Brain microvascular endothelial cell (primary cell): Measurements from ENCODE around the gene DLG1.

Experiments used
- DNase-seq: peaks from one replicate; pipeline ENCODE4 v3.0.0-alpha.2; 2020
- H3K27ac ChIP-seq: fragments of 250-450 bp; sonication (Bioruptor Pico); 2 replicates; pipeline ENCODE4 v1.5.1; 2020; ENCODE audit warnings: mild to moderate bottlenecking, moderate library complexity
- H3K27me3 ChIP-seq: fragments of 250-450 bp; sonication (Bioruptor Pico); replicated peaks from 2 replicates; pipeline ENCODE4 v1.5.1; 2020; ENCODE audit warnings: mild to moderate bottlenecking
- H3K36me3 ChIP-seq: fragments of 250-450 bp; sonication (Bioruptor Pico); replicated peaks from 2 replicates; pipeline ENCODE4 v1.5.1; 2020; ENCODE audit warnings: mild to moderate bottlenecking
- H3K4me3 ChIP-seq: 2 replicates; pipeline ENCODE4 v1.5.1; 2011; ENCODE audit warnings: low read depth, mild to moderate bottlenecking, control low read depth, low read length, moderate library complexity
- CTCF ChIP-seq: IDR thresholded peaks from 2 replicates; pipeline ENCODE4 v1.5.1; 2011; ENCODE audit warnings: low read depth, mild to moderate bottlenecking, moderate library complexity, low read length, control low read depth, inconsistent platforms; ENCODE audit errors: missing control alignments
- in situ Hi-C: cut with HindIII; loops from 2 replicates; pipeline ENCODE4 v1.10.0; 2017; ENCODE audit warnings: low sequenced_read_pairs, low pct_ligation_motif_present

DLG1 gene

GRCh38 chr3:197343111-197343510 is 44.7 kb upstream of the DLG1 start:
- in situ Hi-C loops: no loop called here
- Histone ChIP-seq H3K27me3 (no peaks in the 10 kb centered on the region), H3K36me3 (no peaks in the 10 kb centered on the region), H3K27ac (no peak overlapping the region), H3K4me3 (no peak overlapping the region)
- no peak for TF ChIP-seq CTCF
- no peak for DNase-seq

GRCh38 chr3:197340521-197340871 is 42.1 kb upstream of the DLG1 start:
- H3K27ac ChIP-seq: no peak overlapping the region
- in situ Hi-C loops: no loop called here
- H3K27me3 ChIP-seq: no peaks in the 10 kb centered on the region
- no peak for DNase-seq
- no peak overlapping the region for H3K4me3 ChIP-seq
- no peaks in the 10 kb centered on the region for H3K36me3 ChIP-seq
- TF ChIP-seq CTCF: no peak

GRCh38 chr3:197339841-197340520 is 41.6 kb upstream of the DLG1 start:
- Histone ChIP-seq H3K36me3 (no peaks in the 10 kb centered on the region), H3K4me3 (no peak overlapping the region), H3K27ac (peak overlapping the region; percentile 53), H3K27me3 (no peaks in the 10 kb centered on the region)
- TF ChIP-seq CTCF: no peak
- in situ Hi-C loops: no loop called here
- DNase-seq: peak; percentile 50

- TF ChIP-seq CTCF: no peak
- Histone ChIP-seq H3K36me3 (no peaks in the 10 kb centered on the region), H3K27ac (no peak overlapping the region), H3K27me3 (no peaks in the 10 kb centered on the region), H3K4me3 (no peak overlapping the region)
- in situ Hi-C loops: no loop called here
- no peak for DNase-seq
Measured at GRCh38 chr3:197338586-197338985, 40.2 kb upstream of the DLG1 start.

GRCh38 chr3:197337656-197338055 is 39.2 kb upstream of the DLG1 start:
- H3K36me3 ChIP-seq: no peaks in the 10 kb centered on the region
- TF ChIP-seq CTCF: no peak
- H3K4me3 ChIP-seq: no peak overlapping the region
- H3K27me3 ChIP-seq: no peaks in the 10 kb centered on the region
- no peak for DNase-seq
- in situ Hi-C loops: no loop called here
- H3K27ac ChIP-seq: no peak overlapping the region

GRCh38 chr3:197337214-197337613 is 38.8 kb upstream of the DLG1 start:
- no peak overlapping the region for H3K4me3 ChIP-seq
- in situ Hi-C loops: no loop called here

More at GRCh38 chr3:197337214-197337613, 38.8 kb upstream of the DLG1 start:
- no peak for TF ChIP-seq CTCF
- no peak overlapping the region for H3K27ac ChIP-seq
- no peaks in the 10 kb centered on the region for H3K36me3 ChIP-seq
- H3K27me3 ChIP-seq: no peaks in the 10 kb centered on the region
- no peak for DNase-seq
